Breast epithelium (tissue), 4 donors: ENCODE results near the gene CNR1. TPM values are rescaled to one million over a fixed set of nuclear protein-coding genes. Genes with fewer than 3 reads are reported as not detected.
"Not testable (repeated sequence)": the region's sequence is repeated elsewhere in the genome, so short reads cannot be mapped to it uniquely, and the experiment has no call there.

Source experiments
- DNase-seq, 2 donors: peaks; one replicate each; pipeline ENCODE4 v3.0.0-alpha.2; 2019; ENCODE audit warnings: low spot score in 2 of 2
- H3K27ac ChIP-seq, 2 donors: fragments of 200-600 bp; sonication (generic) in 1 of 2; one replicate each; pipeline ENCODE4 v1.5.1; 2016 to 2019; ENCODE audit warnings: mild to moderate bottlenecking in 1 of 2
- H3K27me3 ChIP-seq, 2 donors: fragments of 200-600 bp; sonication (generic) in 1 of 2; one replicate each; pipeline versions ENCODE4 v1.5.1 to v1.6.0; 2017 to 2019; ENCODE audit warnings: control low read depth in 1 of 2, mild to moderate bottlenecking in 1 of 2
- H3K36me3 ChIP-seq: fragments of 200-600 bp; one replicate; pipeline ENCODE4 v1.5.1; 2019
- H3K4me1 ChIP-seq, 2 donors: fragments of 200-600 bp; sonication (generic); one replicate each; pipeline ENCODE4 v1.5.1; 2016 to 2019; ENCODE audit warnings: control low read depth in 1 of 2
- H3K4me3 ChIP-seq, 3 donors: fragments of 200-600 bp; sonication (generic); 1 replicate in 2 of 3; 2 replicates in 1 of 3; pipeline ENCODE4 v1.5.1; 2016 to 2019; ENCODE audit warnings: mild to moderate bottlenecking in 3 of 3, moderate library complexity in 2 of 3
- H3K9me3 ChIP-seq, 2 donors: fragments of 200-600 bp; sonication (generic) in 1 of 2; one replicate each; pipeline ENCODE4 v1.5.1; 2016 to 2019; ENCODE audit warnings: control low read depth in 1 of 2
- CTCF ChIP-seq, 3 donors: fragments of 450-650 bp; IDR thresholded peaks; one replicate each; pipeline ENCODE4 v1.5.1; 2016 to 2017; ENCODE audit warnings: antibody characterized with exemption in 3 of 3, mild to moderate bottlenecking in 3 of 3, moderate library complexity in 3 of 3
- POLR2A ChIP-seq: fragments of 450-650 bp; IDR thresholded peaks from one replicate; pipeline ENCODE4 v1.6.1; 2016; ENCODE audit warnings: antibody characterized with exemption, mild to moderate bottlenecking, moderate library complexity
- POLR2AphosphoS5 ChIP-seq, 3 donors: sonication (generic); formaldehyde crosslinking; IDR thresholded peaks; one replicate each; pipeline ENCODE4 v1.6.1; 2017; ENCODE audit warnings: antibody characterized with exemption in 3 of 3
- intact Hi-C: fragments of 100-400 bp; cut with DNase I; formaldehyde crosslinking; loops from one replicate; pipeline ENCODE4 v1.15.1; 2023; ENCODE audit warnings: low total_unique reads
- total RNA-seq, 3 donors: library from RNA; depleted of rRNA; stranded (reverse); fragments of >200 nt; gene quantifications; one replicate each; pipeline ENCODE4 v1.1.0, GENCODE V29; 2016

The CNR1 gene
- 10 to 100 TPM in 2 of 3 donors, 1 to 10 TPM in 1; 9.4 to 34.2 (median 30.2) TPM for total RNA-seq

DNA sequence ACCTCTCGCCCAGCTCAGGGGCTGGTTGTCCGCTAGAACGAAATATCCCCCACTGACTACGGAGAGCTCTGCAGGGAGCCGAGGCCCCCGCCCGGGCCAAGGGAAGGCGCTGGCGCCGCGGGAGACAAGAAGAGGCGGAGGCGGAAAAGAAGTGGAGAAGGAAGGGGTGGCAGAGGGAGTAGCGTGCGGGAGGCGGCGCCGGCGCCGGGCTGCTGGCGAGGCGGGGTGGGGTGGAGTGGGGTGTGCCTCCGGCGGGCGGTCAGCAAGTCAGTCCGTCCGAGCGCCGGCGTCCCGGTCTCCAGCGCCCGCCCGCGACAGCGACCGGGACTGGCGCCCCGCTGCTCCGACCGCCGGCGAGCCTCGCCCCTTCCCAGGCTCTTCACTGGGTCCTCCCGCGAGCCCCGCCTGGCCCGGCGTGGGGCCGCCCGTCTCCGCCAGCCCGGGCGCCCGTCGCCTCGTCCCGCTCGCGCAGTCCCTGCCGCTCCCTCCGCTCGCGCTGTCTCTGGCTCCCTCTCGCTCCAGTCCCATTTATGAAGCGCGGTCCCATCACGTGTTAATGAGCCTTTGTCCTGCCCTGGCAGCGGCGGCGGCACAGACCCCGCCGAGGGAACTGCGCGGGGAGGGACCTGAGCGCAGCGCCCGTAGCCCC lies at the start of gene CNR1:
TSS of gene CNR1 (minus strand) at position 504 of the 649 bp plus-strand sequence. CDS start 21,073 bp downstream, outside the sequence.
- intact Hi-C loops = no loop called here
- peaks cover 0 to 46% of the 10 kb centered on the region in 2 donors for H3K27me3 ChIP-seq
- peak within 1 kb of the TSS; percentile 53 to 80 (median 60) for H3K4me3 ChIP-seq
- no peaks in the 10 kb centered on the region for H3K9me3 ChIP-seq
- H3K27ac ChIP-seq = peak within 1 kb of the TSS; percentile 7 to 28
- DNase-seq = no peak
- H3K36me3 ChIP-seq = no peaks in the 10 kb centered on the region
- no peaks in the 10 kb centered on the region for H3K4me1 ChIP-seq
- TF ChIP-seq POLR2AphosphoS5 (IDR thresholded peaks at IDR 0.05) = no peak
- no peak for TF ChIP-seq CTCF (IDR thresholded peaks at IDR 0.05)
- no peak for TF ChIP-seq POLR2A

DNA sequence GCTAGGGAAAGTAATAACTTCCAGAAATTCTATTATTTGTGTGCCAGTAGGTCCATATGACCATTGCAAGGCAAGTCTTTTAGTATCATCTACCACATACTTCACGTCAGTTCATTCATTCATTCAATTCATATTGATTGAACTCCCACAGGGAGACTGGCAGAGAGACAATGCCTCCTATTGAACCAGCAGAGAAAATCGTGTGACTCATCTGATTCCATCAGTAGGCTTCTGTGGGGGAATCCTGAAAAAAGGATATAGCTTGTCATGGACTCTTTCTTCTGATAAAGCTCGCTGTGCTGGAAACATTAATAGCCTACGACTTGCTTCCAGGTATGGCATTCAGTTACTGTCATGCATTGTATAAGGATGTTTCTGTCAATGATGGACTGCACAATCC lies 45.3 kb upstream of the CNR1 start:
- Histone ChIP-seq H3K27ac (no peak overlapping the region), H3K36me3 (no peaks in the 10 kb centered on the region), H3K4me1 (no peaks in the 10 kb centered on the region), H3K4me3 (no peak overlapping the region), H3K9me3 (no peaks in the 10 kb centered on the region), H3K27me3 (no peaks in the 10 kb centered on the region)
- TF ChIP-seq CTCF (IDR thresholded peaks at IDR 0.05) = no peak
- TF ChIP-seq POLR2AphosphoS5 (IDR thresholded peaks at IDR 0.05) = no peak
- TF ChIP-seq POLR2A = no peak
- DNase-seq = no peak
- intact Hi-C loops = no loop called here

DNA sequence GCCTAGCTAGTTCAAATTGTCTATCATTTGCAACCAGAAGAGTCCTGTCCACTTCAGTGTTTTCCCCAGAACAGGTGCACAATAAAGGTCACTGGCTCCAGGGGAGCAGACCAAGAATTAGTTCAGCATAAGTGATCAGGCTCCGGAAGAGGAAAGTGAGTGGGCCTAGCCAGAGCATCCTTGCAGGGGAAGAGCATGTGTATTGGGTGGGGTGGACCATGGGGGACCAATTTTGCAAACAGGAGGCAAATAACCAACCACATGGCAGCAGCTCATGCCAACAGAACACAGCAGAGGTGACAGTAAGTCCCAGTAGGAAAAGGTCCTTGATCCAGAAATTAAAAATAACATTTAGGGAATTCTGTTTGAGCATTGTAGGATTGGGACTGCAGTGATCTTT lies 43.2 kb upstream of the CNR1 start:
- H3K27me3 ChIP-seq = no peaks in the 10 kb centered on the region
- no peaks in the 10 kb centered on the region for H3K4me1 ChIP-seq
- TF ChIP-seq POLR2A (no peak), CTCF (IDR thresholded peaks at IDR 0.05) (no peak), POLR2AphosphoS5 (IDR thresholded peaks at IDR 0.05) (no peak)
- DNase-seq = no peak
- intact Hi-C loops = loop anchor here (2.0 kb wide), 1 partner anchor 38 kb away; no protein-coding TSS in a partner anchor
- H3K27ac ChIP-seq = no peak overlapping the region
- peaks cover 5% of the 10 kb centered on the region in 2 donors for H3K9me3 ChIP-seq
- H3K36me3 ChIP-seq = no peaks in the 10 kb centered on the region
- H3K4me3 ChIP-seq = no peak overlapping the region

DNA sequence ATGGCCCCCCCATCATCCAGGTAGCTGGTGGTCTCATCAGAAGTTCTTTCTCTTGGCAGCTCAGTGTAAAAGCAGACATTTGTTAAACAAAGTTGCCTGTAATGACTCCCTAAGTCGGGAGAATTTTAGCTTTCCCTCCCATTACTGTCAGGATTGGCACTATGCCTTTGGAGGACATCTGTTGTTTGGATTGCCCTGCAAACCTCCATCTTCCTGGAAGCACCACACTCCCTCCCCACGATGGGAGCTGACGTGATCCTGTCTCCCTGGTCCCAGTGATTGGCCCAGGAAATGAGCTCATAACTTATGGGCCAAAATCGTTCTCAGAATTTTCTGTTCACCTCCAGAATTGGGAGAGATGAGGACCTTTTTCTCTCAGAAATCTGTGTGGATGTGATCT lies 42.6 kb upstream of the CNR1 start:
- H3K27me3 ChIP-seq = no peaks in the 10 kb centered on the region
- no peak for DNase-seq
- intact Hi-C loops = loop anchor here (2.0 kb wide), 1 partner anchor 38 kb away; no protein-coding TSS in a partner anchor

GRCh38 chr6:88201734-88202133 lies 35.6 kb upstream of the CNR1 start:
- DNase-seq, H3K4me3 ChIP-seq, intact Hi-C loops: not testable (repeated sequence)

More for the DNA sequence above, 42.6 kb upstream of the CNR1 start:
- Histone ChIP-seq H3K27ac (no peak overlapping the region), H3K4me3 (no peak overlapping the region), H3K4me1 (no peaks in the 10 kb centered on the region), H3K36me3 (no peaks in the 10 kb centered on the region), H3K9me3 (peaks cover 7% of the 10 kb centered on the region in 2 donors)
- TF ChIP-seq POLR2A (no peak), CTCF (IDR thresholded peaks at IDR 0.05) (no peak), POLR2AphosphoS5 (IDR thresholded peaks at IDR 0.05) (no peak)

More at GRCh38 chr6:88201734-88202133, 35.6 kb upstream of the CNR1 start:
- H3K9me3 ChIP-seq = peaks cover 7 to 10% of the 10 kb centered on the region in 2 donors
- H3K27ac ChIP-seq, H3K27me3 ChIP-seq, H3K4me1 ChIP-seq, H3K36me3 ChIP-seq: not testable (repeated sequence)
